ENCODE measurements around the gene GRPR. TPM values are rescaled to one million over a fixed set of nuclear protein-coding genes. Genes with fewer than 3 reads are reported as not detected.

The GRPR gene
- total RNA-seq = not detected in 2 replicates

DNA sequence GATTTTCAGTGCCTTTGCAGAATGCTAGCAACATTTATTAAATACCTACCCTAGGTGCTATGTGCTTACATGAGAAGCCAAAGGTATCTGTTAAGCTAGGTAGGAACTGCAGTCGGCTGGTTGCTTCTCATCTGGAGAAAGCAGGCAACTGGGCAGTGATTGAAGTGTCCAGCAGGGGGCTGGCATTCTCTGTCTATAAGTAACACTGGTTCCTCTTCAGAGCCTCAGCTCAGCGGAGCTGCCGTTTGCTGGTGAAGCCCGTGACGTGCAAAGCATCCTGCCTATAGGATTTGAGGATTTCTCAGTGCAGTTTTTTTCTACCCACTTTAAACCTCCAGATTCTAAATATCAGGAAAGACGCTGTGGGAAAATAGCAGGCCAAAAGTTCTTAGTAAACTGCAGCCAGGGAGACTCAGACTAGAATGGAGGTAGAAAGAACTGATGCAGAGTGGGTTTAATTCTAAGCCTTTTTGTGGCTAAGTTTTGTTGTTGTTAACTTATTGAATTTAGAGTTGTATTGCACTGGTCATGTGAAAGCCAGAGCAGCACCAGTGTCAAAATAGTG, at the start of gene GRPR:
TSS of gene GRPR (plus strand) at position 344 of the 565 bp plus-strand sequence. CDS start 389 bp downstream, outside the sequence.

DNA sequence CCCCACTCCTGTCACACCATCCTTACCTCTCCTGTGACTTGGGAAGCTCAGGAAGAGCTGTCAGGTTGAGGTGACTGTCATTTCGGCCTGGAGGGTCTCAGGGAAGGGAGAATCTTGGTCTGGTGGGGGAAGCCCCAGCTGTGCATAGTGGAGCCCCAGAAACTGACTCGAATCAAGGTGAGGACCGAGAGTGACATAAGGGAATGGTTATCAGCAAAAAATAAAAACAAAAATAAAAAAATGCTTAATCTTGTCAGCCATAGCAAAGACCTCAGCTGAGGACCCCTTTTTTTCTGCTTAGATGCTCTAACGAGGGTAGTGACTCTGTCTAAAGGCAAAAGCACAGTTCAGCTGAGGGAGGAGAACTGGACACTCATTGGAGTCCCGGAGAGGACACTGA, 43.8 kb downstream of the GRPR start, which contains the start of gene MAGEB17:
TSS of gene MAGEB17 (plus strand) at position 301 of the 400 bp plus-strand sequence. CDS start 2,902 bp downstream, outside the sequence.

Other genes starting within 250 kb of the GRPR start
- not detected in 2 replicates for gene MAGEB17, start 43.9 kb downstream of the GRPR start, total RNA-seq

All from cardiac ventricle fibroblast (primary cell).